Spleen (tissue), 7 donors: ENCODE results near the gene ERBB4.

Experiments used
- POLR2A ChIP-seq, 3 donors: fragments of 450-650 bp; IDR thresholded peaks; one replicate each; pipeline ENCODE4 v1.5.1; 2017; ENCODE audit warnings: antibody characterized with exemption in 3 of 3, mild to moderate bottlenecking in 1 of 3
- POLR2AphosphoS5 ChIP-seq, 3 donors: sonication (generic); formaldehyde crosslinking; IDR thresholded peaks; one replicate each; pipeline ENCODE4 v1.5.1; 2017; ENCODE audit warnings: antibody characterized with exemption in 3 of 3
- TF ChIP-seq, protein P1 (sequence below), 11 experiments: fragments of 200-600 bp in 7 of 11; fragments of 450-650 bp in 4 of 11; sonication (generic) in 4 of 11; IDR thresholded peaks in 8 of 11; conservative IDR thresholded peaks in 3 of 11; 1 replicate in 7 of 11; 2 replicates in 4 of 11; pipeline versions ENCODE4 v1.4.0 to v1.8.0; 2016 to 2021; ENCODE audit warnings: antibody characterized with exemption in 11 of 11, inconsistent platforms in 4 of 11, mild to moderate bottlenecking in 1 of 11
- donor health status: DM: no; HTN: no; CAD: no; lungs with moderate emphysema.
- donor health status: DM: no; HTN: no; CAD: no.
- donor health status: DM: no; HTN: no; CAD: no.

DNA sequence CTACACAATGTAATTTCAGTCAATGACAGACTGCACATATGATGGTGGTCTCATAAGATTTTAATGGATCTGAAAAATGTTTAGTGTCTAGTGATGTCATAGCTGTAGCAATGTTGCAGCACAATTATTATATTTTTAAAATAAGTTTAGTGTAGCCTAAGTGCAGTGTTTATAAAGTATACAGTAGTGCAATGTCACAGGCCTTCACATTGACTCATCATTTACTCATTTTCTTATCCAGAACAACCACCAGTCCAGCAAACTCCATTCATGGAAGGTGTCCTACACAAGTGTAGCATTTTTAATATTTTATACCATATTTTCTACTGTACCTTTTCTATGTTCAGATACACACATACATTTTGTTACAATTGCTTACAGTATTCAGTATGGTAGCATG, 663.1 kb downstream of the ERBB4 start:
- TF ChIP-seq, protein P1, sequence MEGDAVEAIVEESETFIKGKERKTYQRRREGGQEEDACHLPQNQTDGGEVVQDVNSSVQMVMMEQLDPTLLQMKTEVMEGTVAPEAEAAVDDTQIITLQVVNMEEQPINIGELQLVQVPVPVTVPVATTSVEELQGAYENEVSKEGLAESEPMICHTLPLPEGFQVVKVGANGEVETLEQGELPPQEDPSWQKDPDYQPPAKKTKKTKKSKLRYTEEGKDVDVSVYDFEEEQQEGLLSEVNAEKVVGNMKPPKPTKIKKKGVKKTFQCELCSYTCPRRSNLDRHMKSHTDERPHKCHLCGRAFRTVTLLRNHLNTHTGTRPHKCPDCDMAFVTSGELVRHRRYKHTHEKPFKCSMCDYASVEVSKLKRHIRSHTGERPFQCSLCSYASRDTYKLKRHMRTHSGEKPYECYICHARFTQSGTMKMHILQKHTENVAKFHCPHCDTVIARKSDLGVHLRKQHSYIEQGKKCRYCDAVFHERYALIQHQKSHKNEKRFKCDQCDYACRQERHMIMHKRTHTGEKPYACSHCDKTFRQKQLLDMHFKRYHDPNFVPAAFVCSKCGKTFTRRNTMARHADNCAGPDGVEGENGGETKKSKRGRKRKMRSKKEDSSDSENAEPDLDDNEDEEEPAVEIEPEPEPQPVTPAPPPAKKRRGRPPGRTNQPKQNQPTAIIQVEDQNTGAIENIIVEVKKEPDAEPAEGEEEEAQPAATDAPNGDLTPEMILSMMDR (IDR thresholded peaks at IDR 0.05 in 8 of 11, conservative IDR thresholded peaks at IDR 0.05 in 3 of 11): no peak
- TF ChIP-seq POLR2A (IDR thresholded peaks at IDR 0.05): no peak
- no peak for TF ChIP-seq POLR2AphosphoS5 (IDR thresholded peaks at IDR 0.05)
